Measurements from ENCODE around the gene LASP1NB.
A peak's percentile ranks its signal among the peaks of the same experiment; 100 is the strongest.
"Not testable (repeated sequence)": the region's sequence is repeated elsewhere in the genome, so short reads cannot be mapped to it uniquely, and the experiment has no call there.

Gene LASP1NB

GRCh38 chr17:38959508-38959907 is 34.1 kb downstream of the LASP1NB start:
- DNase-seq (ENCODE audit: low read depth in 1 of 2, low spot score in 1 of 2), result no peak

GRCh38 chr17:38960402-38960801 is 35.0 kb downstream of the LASP1NB start:
- DNase-seq (ENCODE audit: low read depth in 1 of 2, low spot score in 1 of 2), result no peak

GRCh38 chr17:38961413-38961812 is 36.0 kb downstream of the LASP1NB start:
- no peak for DNase-seq (ENCODE audit: low read depth in 1 of 2, low spot score in 1 of 2)

- DNase-seq (ENCODE audit: low read depth in 1 of 2, low spot score in 1 of 2), result peak; percentile 58 to 64
These were observed 41.9 kb downstream of the LASP1NB start, which contains the start of gene FBXO47 for GRCh38 chr17:38967290-38967738. Gene FBXO47 (minus strand): TSS chr17:38967403. CDS start chr17:38963025, 4,378 bp downstream.

- DNase-seq (ENCODE audit: low read depth in 1 of 2, low spot score in 1 of 2), result no peak
These were observed 43.9 kb downstream of the LASP1NB start for GRCh38 chr17:38969281-38969680.

- DNase-seq (ENCODE audit: low read depth in 1 of 2, low spot score in 1 of 2), result no peak
These were observed 44.7 kb downstream of the LASP1NB start for GRCh38 chr17:38970128-38970527.

- no peak for DNase-seq (ENCODE audit: low read depth in 1 of 2, low spot score in 1 of 2)
These were observed 45.4 kb downstream of the LASP1NB start for GRCh38 chr17:38970804-38971203.

- not testable (repeated sequence) for DNase-seq (ENCODE audit: low read depth in 1 of 2, low spot score in 1 of 2)
These were observed 50.8 kb downstream of the LASP1NB start for GRCh38 chr17:38976187-38976551.

GRCh38 chr17:38978180-38978579 is 52.8 kb downstream of the LASP1NB start:
- no peak for DNase-seq (ENCODE audit: low read depth in 1 of 2, low spot score in 1 of 2)

Measured in activated T-helper 1 cell treated with anti-CD3 and anti-CD28 coated beads, Interleukin-2, amount 50 U/mL, for 16 hours (primary cell).